Progenitor cell of endocrine pancreas (in vitro differentiated cells): ENCODE data around the gene KRT2. TPM values are rescaled to one million over a fixed set of nuclear protein-coding genes. Genes with fewer than 3 reads are reported as not detected.

Experiments
- DNase-seq: peaks from one replicate; pipeline ENCODE4 v3.0.0; 2021; ENCODE audit warnings: low spot score; ENCODE audit not compliant: unreplicated experiment
- H3K27ac Mint-ChIP-seq: 2 replicates; pipeline ENCODE4 v1.8.0; 2021; ENCODE audit warnings: mild to moderate bottlenecking, moderate library complexity, mixed read lengths
- H3K27me3 Mint-ChIP-seq: 2 replicates; pipeline ENCODE4 v1.8.0; 2021; ENCODE audit warnings: mixed read lengths
- H3K36me3 Mint-ChIP-seq: 2 replicates; pipeline ENCODE4 v1.8.0; 2022; ENCODE audit warnings: mixed read lengths; ENCODE audit not compliant: insufficient read depth
- H3K4me1 Mint-ChIP-seq: 2 replicates; pipeline ENCODE4 v1.8.0; 2021; ENCODE audit warnings: low read depth, mixed read lengths
- H3K4me3 Mint-ChIP-seq: 2 replicates; pipeline ENCODE4 v1.8.0; 2021; ENCODE audit warnings: low read depth, mild to moderate bottlenecking, moderate library complexity, mixed read lengths
- H3K9me3 Mint-ChIP-seq: 2 replicates; pipeline ENCODE4 v1.8.0; 2021; ENCODE audit warnings: low read depth, mixed read lengths
- total RNA-seq: library from RNA; stranded (reverse); gene quantifications from 2 replicates; pipeline ENCODE4 v1.2.1, GENCODE V29; 2021
- TF ChIP-seq, protein P1 (sequence below): fragments of 200-600 bp; sonication (generic); IDR thresholded peaks from one replicate; pipeline ENCODE4 v1.5.0; 2021; ENCODE audit warnings: antibody characterized with exemption, mild to moderate bottlenecking; ENCODE audit not compliant: unreplicated experiment

KRT2 gene
- total RNA-seq, 1 donor from 2014 or later, result not detected

- Mint-ChIP-seq H3K27me3 (peaks cover 67% of the 10 kb centered on the region), H3K27ac (no peak overlapping the region), H3K4me3 (no peak overlapping the region), H3K36me3 (no peaks in the 10 kb centered on the region), H3K4me1 (no peaks in the 10 kb centered on the region), H3K9me3 (no peaks in the 10 kb centered on the region)
- TF ChIP-seq, protein P1, sequence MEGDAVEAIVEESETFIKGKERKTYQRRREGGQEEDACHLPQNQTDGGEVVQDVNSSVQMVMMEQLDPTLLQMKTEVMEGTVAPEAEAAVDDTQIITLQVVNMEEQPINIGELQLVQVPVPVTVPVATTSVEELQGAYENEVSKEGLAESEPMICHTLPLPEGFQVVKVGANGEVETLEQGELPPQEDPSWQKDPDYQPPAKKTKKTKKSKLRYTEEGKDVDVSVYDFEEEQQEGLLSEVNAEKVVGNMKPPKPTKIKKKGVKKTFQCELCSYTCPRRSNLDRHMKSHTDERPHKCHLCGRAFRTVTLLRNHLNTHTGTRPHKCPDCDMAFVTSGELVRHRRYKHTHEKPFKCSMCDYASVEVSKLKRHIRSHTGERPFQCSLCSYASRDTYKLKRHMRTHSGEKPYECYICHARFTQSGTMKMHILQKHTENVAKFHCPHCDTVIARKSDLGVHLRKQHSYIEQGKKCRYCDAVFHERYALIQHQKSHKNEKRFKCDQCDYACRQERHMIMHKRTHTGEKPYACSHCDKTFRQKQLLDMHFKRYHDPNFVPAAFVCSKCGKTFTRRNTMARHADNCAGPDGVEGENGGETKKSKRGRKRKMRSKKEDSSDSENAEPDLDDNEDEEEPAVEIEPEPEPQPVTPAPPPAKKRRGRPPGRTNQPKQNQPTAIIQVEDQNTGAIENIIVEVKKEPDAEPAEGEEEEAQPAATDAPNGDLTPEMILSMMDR, result no peak
- no peak for DNase-seq
Observed at GRCh38 chr12:52608826-52609630, 43.0 kb downstream of the KRT2 start.

- H3K36me3 Mint-ChIP-seq, result no peaks in the 10 kb centered on the region
- TF ChIP-seq, protein P1, result no peak
- DNase-seq, result no peak
- H3K27ac Mint-ChIP-seq, result no peak overlapping the region
- H3K4me3 Mint-ChIP-seq, result no peak overlapping the region
- no peaks in the 10 kb centered on the region for H3K9me3 Mint-ChIP-seq
- no peaks in the 10 kb centered on the region for H3K4me1 Mint-ChIP-seq
- peaks cover 63% of the 10 kb centered on the region for H3K27me3 Mint-ChIP-seq
Observed at GRCh38 chr12:52608161-52608560, 43.9 kb downstream of the KRT2 start.

- no peaks in the 10 kb centered on the region for H3K9me3 Mint-ChIP-seq
- TF ChIP-seq, protein P1, result no peak
- no peaks in the 10 kb centered on the region for H3K4me1 Mint-ChIP-seq
- no peaks in the 10 kb centered on the region for H3K36me3 Mint-ChIP-seq
- no peak for DNase-seq
- H3K27ac Mint-ChIP-seq, result no peak overlapping the region
- peaks cover 63% of the 10 kb centered on the region for H3K27me3 Mint-ChIP-seq
- H3K4me3 Mint-ChIP-seq, result no peak overlapping the region
Observed at GRCh38 chr12:52607314-52607713, 44.7 kb downstream of the KRT2 start.

DNA sequence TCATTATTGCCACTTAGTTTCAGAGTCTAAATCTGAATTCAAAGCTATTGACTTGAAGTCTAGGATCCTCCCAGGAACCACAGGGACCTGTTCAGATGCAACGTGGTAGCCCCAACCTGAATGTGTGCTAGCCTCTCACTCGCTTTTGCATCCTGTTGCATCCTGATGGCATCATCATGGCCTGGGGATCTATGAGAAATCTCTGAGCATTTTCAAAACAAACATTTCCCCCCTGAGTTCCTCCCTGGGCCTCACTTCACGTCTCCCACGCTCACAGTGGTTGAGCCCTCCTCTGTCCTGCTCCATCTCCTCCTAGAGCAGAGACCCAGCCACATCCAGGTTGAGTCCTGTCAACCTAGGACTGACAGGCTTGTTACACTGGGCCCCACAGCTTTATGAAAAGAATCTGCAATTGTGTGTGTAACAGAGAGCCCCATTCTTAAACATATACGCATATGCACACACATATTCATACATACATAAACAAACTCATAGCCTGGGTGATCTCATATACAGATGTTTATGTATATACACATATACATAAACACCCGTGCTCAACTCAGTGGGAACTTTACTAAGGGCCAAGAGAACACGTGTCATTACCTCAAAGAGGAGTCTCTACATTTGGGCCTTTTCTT lies 45.3 kb downstream of the KRT2 start:
- TF ChIP-seq, protein P1, result no peak
- DNase-seq, result no peak
- Mint-ChIP-seq H3K36me3 (no peaks in the 10 kb centered on the region), H3K9me3 (no peaks in the 10 kb centered on the region), H3K27ac (no peak overlapping the region), H3K4me1 (no peaks in the 10 kb centered on the region), H3K4me3 (no peak overlapping the region), H3K27me3 (peaks cover 63% of the 10 kb centered on the region)

GRCh38 chr12:52606096-52606495 lies 45.9 kb downstream of the KRT2 start:
- no peaks in the 10 kb centered on the region for H3K4me1 Mint-ChIP-seq
- H3K27me3 Mint-ChIP-seq, result peaks cover 61% of the 10 kb centered on the region
- no peaks in the 10 kb centered on the region for H3K9me3 Mint-ChIP-seq
- TF ChIP-seq, protein P1, result no peak
- DNase-seq, result no peak
- no peak overlapping the region for H3K27ac Mint-ChIP-seq
- no peaks in the 10 kb centered on the region for H3K36me3 Mint-ChIP-seq
- H3K4me3 Mint-ChIP-seq, result no peak overlapping the region
